Activated CD4-positive, alpha-beta T cell treated with anti-CD3 and anti-CD28 coated beads, Interleukin-2, amount 10 ng/mL, durations not matched to agents 24 days and 14 days (primary cell): Measurements from ENCODE around the gene WDR88. TPM values are rescaled to one million over a fixed set of nuclear protein-coding genes. Genes with fewer than 3 reads are reported as not detected.

Experiments
- DNase-seq: peaks from one replicate; pipeline ENCODE4 v3.0.0; 2022
- H3K27ac Mint-ChIP-seq: one replicate; pipeline ENCODE4 v1.8.0; 2022; ENCODE audit warnings: mild to moderate bottlenecking, mixed read lengths
- H3K27me3 Mint-ChIP-seq: one replicate; pipeline ENCODE4 v1.8.0; 2022; ENCODE audit warnings: mixed read lengths
- H3K36me3 Mint-ChIP-seq: one replicate; pipeline ENCODE4 v1.8.0; 2022; ENCODE audit warnings: low read depth, mild to moderate bottlenecking, mixed read lengths
- H3K4me1 Mint-ChIP-seq: one replicate; pipeline ENCODE4 v1.8.0; 2021; ENCODE audit warnings: mixed read lengths
- H3K4me3 Mint-ChIP-seq: one replicate; pipeline ENCODE4 v1.8.0; 2022; ENCODE audit warnings: mild to moderate bottlenecking, moderate library complexity, mixed read lengths
- H3K9me3 Mint-ChIP-seq: one replicate; pipeline ENCODE4 v1.8.0; 2021; ENCODE audit warnings: mixed read lengths
- intact Hi-C: fragments of 100-400 bp; cut with micrococcal nuclease; formaldehyde crosslinking; loops from one replicate; pipeline ENCODE4 v1.15.1; 2023
- total RNA-seq: library from RNA; stranded (reverse); gene quantifications from 2 replicates; pipeline ENCODE4 v1.2.3, GENCODE V29; 2022

Gene WDR88
- total RNA-seq, 1 donor from 2014 or later: not detected

DNA sequence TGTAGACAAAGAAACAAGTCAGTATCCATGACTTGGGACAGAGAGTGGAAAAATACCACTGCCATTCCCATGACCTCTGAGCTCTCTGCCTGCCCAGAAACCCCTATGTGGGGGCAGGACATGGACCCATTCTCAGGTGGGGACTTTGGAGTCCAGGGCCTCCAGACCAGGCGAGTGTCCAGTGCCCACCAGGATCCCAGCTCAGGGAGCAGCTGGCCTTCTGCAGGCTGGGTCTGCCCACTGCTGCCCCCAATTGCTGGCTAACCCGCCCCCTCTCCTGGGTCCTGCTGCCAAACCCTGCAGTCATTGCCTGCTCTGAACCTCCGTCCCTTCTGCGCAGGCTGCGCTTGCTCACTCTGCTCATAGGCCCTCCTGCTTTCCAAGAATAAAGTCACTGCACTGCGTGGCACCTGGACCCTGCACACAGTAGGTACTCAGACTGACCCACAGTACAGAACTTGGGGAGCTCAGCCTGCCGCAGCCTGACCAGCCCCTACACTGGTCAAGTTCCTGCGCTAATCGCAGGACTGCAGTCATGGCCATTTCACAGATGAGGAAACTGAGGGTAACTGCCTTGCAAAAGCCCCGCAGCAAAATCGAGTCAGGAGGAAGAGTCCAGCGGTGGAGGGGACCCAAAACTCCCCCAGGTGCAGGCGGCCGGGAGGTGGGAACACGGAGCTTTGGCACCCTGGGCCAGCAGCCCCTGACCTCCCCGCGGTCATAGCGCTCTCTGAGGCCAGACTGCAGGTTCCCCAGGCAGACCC lies 93.0 kb downstream of the WDR88 start:
- Mint-ChIP-seq H3K27me3 (peaks cover 45% of the 10 kb centered on the region), H3K9me3 (peaks cover 13% of the 10 kb centered on the region), H3K36me3 (peaks cover 15% of the 10 kb centered on the region), H3K4me3 (no peak overlapping the region), H3K27ac (no peak overlapping the region), H3K4me1 (peaks cover 2% of the 10 kb centered on the region)
- intact Hi-C loops: no loop called here
- DNase-seq: no peak

Other genes with a start within 250 kb of the WDR88 start
- gene CEP89, start 160.2 kb upstream of the WDR88 start, total RNA-seq: 16.9 and 17.6 TPM in 2 replicates
- 10.0 and 10.1 TPM in 2 replicates for gene FAAP24, start 159.9 kb upstream of the WDR88 start, total RNA-seq
- gene RHPN2, start 67.2 kb upstream of the WDR88 start, total RNA-seq: 2.8 and 6.2 TPM in 2 replicates
- 11.7 and 12.9 TPM in 2 replicates for gene GPATCH1, start 50.9 kb upstream of the WDR88 start, total RNA-seq
- gene LRP3, start 62.2 kb downstream of the WDR88 start, total RNA-seq: 0.23 and 0.43 TPM in 2 replicates
- not detected in 2 replicates for gene SLC7A10, start 93.7 kb downstream of the WDR88 start, total RNA-seq
- 1.2 and 1.4 TPM in 2 replicates for gene CEBPA, start 170.4 kb downstream of the WDR88 start, total RNA-seq
- 29.7 and 29.8 TPM in 2 replicates for gene CEBPG, start 241.6 kb downstream of the WDR88 start, total RNA-seq